Liver (tissue), 9 donors: ENCODE data around the gene PTPRN2. TPM values are rescaled to one million over a fixed set of nuclear protein-coding genes. Genes with fewer than 3 reads are reported as not detected.

Experiments used
- DNase-seq: peaks from one replicate; pipeline ENCODE4 v3.0.0-alpha.2; 2017; ENCODE audit warnings: low spot score
- H3K27ac ChIP-seq, 2 donors: one replicate each; pipeline ENCODE4 v1.7.0; 2013; ENCODE audit warnings: inconsistent platforms in 2 of 2, low read length in 2 of 2, control low read depth in 1 of 2, low read depth in 1 of 2, mild to moderate bottlenecking in 1 of 2
- H3K27me3 ChIP-seq, 4 donors: one replicate each; pipeline versions ENCODE4 v1.6.1 to v1.7.0; 2013; ENCODE audit warnings: low read length in 3 of 4, inconsistent platforms in 1 of 4, mild to moderate bottlenecking in 1 of 4, moderate library complexity in 1 of 4; ENCODE audit not compliant: control insufficient read depth in 4 of 4, insufficient read depth in 4 of 4
- H3K36me3 ChIP-seq, 4 donors: one replicate each; pipeline versions ENCODE4 v1.6.1 to v1.7.0; 2013; ENCODE audit warnings: low read length in 3 of 4, mild to moderate bottlenecking in 3 of 4, low read depth in 1 of 4, moderate library complexity in 1 of 4; ENCODE audit not compliant: control insufficient read depth in 4 of 4, insufficient read depth in 3 of 4
- H3K4me1 ChIP-seq, 4 donors: one replicate each; pipeline versions ENCODE4 v1.6.1 to v1.7.0; 2013; ENCODE audit warnings: low read length in 3 of 4, mild to moderate bottlenecking in 3 of 4, moderate library complexity in 1 of 4; ENCODE audit not compliant: control insufficient read depth in 4 of 4, insufficient read depth in 4 of 4
- H3K4me3 ChIP-seq, 3 donors: one replicate each; pipeline versions ENCODE4 v1.6.1 to v1.7.0; 2013; ENCODE audit warnings: low read length in 3 of 3, control low read depth in 1 of 3, low read depth in 1 of 3, mild to moderate bottlenecking in 1 of 3
- H3K9ac ChIP-seq, 2 donors: one replicate each; pipeline ENCODE4 v1.7.0; 2013; ENCODE audit warnings: low read length in 2 of 2, mild to moderate bottlenecking in 2 of 2, moderate library complexity in 2 of 2, control low read depth in 1 of 2, low read depth in 1 of 2
- H3K9me3 ChIP-seq, 4 donors: one replicate each; pipeline versions ENCODE4 v1.6.1 to v1.7.0; 2013; ENCODE audit warnings: low read length in 3 of 4; ENCODE audit not compliant: control insufficient read depth in 4 of 4
- EGR1 ChIP-seq, 2 donors: IDR thresholded peaks; 2 replicates each; pipeline ENCODE4 v1.6.1; 2016 to 2018; ENCODE audit warnings: antibody characterized with exemption in 2 of 2, low read depth in 2 of 2
- FOXA1 ChIP-seq: IDR thresholded peaks from 2 replicates; pipeline ENCODE4 v1.6.1; 2016; ENCODE audit warnings: antibody characterized with exemption
- FOXA2 ChIP-seq: IDR thresholded peaks from 2 replicates; pipeline ENCODE4 v1.6.1; 2016; ENCODE audit warnings: antibody characterized with exemption
- GABPA ChIP-seq, 2 donors: IDR thresholded peaks in 1 of 2; conservative IDR thresholded peaks in 1 of 2; 2 replicates each; pipeline ENCODE4 v1.6.1; 2016; ENCODE audit warnings: antibody characterized with exemption in 2 of 2, mild to moderate bottlenecking in 1 of 2, moderate library complexity in 1 of 2
- HNF4A ChIP-seq, 2 donors: conservative IDR thresholded peaks; 2 replicates each; pipeline ENCODE4 v1.6.1; 2016; ENCODE audit warnings: antibody characterized with exemption in 2 of 2, mild to moderate bottlenecking in 2 of 2
- HNF4G ChIP-seq: IDR thresholded peaks from 2 replicates; pipeline ENCODE4 v1.6.1; 2016; ENCODE audit warnings: antibody characterized with exemption
- JUND ChIP-seq, 2 donors: IDR thresholded peaks; 2 replicates each; pipeline ENCODE4 v1.6.1; 2016; ENCODE audit warnings: antibody characterized with exemption in 2 of 2
- NR2F2 ChIP-seq: IDR thresholded peaks from 2 replicates; pipeline ENCODE4 v1.6.1; 2016; ENCODE audit warnings: antibody characterized with exemption
- RAD21 ChIP-seq, 2 donors: IDR thresholded peaks; 2 replicates each; pipeline ENCODE4 v1.6.1; 2016; ENCODE audit warnings: antibody characterized with exemption in 2 of 2, mild to moderate bottlenecking in 2 of 2
- RXRA ChIP-seq, 2 donors: IDR thresholded peaks; 2 replicates each; pipeline ENCODE4 v1.6.1; 2017 to 2018; ENCODE audit warnings: antibody characterized with exemption in 2 of 2, mild to moderate bottlenecking in 1 of 2
- SP1 ChIP-seq: IDR thresholded peaks from 2 replicates; pipeline ENCODE4 v1.6.1; 2018; ENCODE audit warnings: antibody characterized with exemption, mild to moderate bottlenecking
- TAF1 ChIP-seq: conservative IDR thresholded peaks from 2 replicates; pipeline ENCODE4 v1.6.1; 2016; ENCODE audit warnings: antibody characterized with exemption, mild to moderate bottlenecking
- YY1 ChIP-seq: IDR thresholded peaks from 2 replicates; pipeline ENCODE4 v1.6.1; 2016; ENCODE audit warnings: antibody characterized with exemption, mild to moderate bottlenecking
- WGBS: extraction: QIAGEN DNeasy Blood & Tissue Kit; methylation state at CpG from one replicate; pipeline ENCODE4 v1.1.7; 2013; 5-methylcytosine and 5-hydroxymethylcytosine counted together
- polyA plus RNA-seq, 2 donors: library from polyadenylated mRNA; stranded (reverse) in 1 of 2; unstranded in 1 of 2; fragments of 200-250 nt in 1 of 2; fragments of >200 nt in 1 of 2; fragmentation: Nextera tagmentation in 1 of 2; extraction: Ambion mirVana in 1 of 2; gene quantifications; one replicate each; pipeline versions ENCODE4 v1.2.1 to v1.2.3, GENCODE V29; 2013 to 2015
- total RNA-seq, 2 donors: library from RNA; depleted of rRNA; stranded (reverse); fragments of >200 nt; gene quantifications; one replicate each; pipeline ENCODE4 v1.2.3, GENCODE V29; 2014
- TF ChIP-seq, protein P1 (sequence below): IDR thresholded peaks from 2 replicates; pipeline ENCODE4 v1.6.1; 2016; ENCODE audit warnings: antibody characterized with exemption, mild to moderate bottlenecking
- TF ChIP-seq, protein P2 (sequence below): fragments of 150-350 bp; IDR thresholded peaks from 2 replicates; pipeline ENCODE4 v1.5.1; 2017; ENCODE audit warnings: improper control_type of control experiment, low read depth, low read length; ENCODE audit not compliant: missing input control
- TF ChIP-seq, protein P3 (sequence below): IDR thresholded peaks from 2 replicates; pipeline ENCODE4 v1.6.1; 2016; ENCODE audit warnings: antibody characterized with exemption
- TF ChIP-seq, protein P4 (sequence below): IDR thresholded peaks from 2 replicates; pipeline ENCODE4 v1.6.1; 2016; ENCODE audit warnings: antibody characterized with exemption
- TF ChIP-seq, protein P5 (sequence below): IDR thresholded peaks from 2 replicates; pipeline ENCODE4 v1.6.1; 2016; ENCODE audit warnings: antibody characterized with exemption
- donor health status: healthy.
- donor health status: healthy.
- donor health status: healthy.
- donor health status: healthy.
- donor health status: healthy.

Gene PTPRN2
- total and polyA plus RNA-seq, 4 donors = 0.75 to 1.9 (median 1.1) TPM

DNA sequence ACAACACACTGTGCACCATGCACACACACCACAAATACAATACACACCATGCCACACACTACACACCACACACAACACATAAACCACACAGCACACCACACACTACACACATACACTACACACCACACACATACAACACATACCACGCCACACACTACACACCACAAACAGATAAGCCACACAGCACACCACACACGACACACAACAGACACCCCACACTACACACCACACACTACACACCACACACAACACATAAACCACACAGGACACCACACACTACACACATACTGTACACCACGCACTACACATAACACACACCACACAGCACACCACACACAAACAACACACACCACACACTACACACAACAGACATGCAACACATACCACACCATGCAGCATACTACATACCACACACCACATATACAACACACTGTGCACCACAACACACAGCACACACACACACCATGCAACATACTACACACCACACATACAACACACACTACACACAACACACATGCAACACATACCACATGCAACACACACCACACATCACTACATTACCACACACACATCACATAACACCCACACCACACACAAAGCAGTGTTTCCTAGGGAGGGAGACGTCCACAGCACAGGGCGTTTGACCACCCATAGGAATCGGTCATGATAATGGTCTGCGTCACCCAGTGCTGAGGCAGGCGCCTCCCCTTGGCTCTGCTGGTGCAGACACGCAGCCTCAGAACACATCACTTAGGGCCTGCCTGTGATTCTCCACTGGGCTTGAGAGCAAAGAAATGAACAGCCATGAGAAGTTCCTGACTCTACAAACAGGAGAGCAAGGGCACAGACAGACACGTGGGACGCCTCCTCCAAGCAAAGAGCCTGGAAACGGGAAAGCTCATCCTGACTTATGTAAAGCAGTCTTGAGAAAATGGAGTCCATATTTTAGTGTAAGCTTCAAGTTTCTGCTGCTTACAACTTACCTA is 458.3 kb downstream of the PTPRN2 start:
- DNase-seq = no peak
- no peaks in the 10 kb centered on the region for H3K9me3 ChIP-seq

More for the DNA sequence above, 458.3 kb downstream of the PTPRN2 start:
- H3K4me1 ChIP-seq = no peaks in the 10 kb centered on the region
- TF ChIP-seq, protein P1, sequence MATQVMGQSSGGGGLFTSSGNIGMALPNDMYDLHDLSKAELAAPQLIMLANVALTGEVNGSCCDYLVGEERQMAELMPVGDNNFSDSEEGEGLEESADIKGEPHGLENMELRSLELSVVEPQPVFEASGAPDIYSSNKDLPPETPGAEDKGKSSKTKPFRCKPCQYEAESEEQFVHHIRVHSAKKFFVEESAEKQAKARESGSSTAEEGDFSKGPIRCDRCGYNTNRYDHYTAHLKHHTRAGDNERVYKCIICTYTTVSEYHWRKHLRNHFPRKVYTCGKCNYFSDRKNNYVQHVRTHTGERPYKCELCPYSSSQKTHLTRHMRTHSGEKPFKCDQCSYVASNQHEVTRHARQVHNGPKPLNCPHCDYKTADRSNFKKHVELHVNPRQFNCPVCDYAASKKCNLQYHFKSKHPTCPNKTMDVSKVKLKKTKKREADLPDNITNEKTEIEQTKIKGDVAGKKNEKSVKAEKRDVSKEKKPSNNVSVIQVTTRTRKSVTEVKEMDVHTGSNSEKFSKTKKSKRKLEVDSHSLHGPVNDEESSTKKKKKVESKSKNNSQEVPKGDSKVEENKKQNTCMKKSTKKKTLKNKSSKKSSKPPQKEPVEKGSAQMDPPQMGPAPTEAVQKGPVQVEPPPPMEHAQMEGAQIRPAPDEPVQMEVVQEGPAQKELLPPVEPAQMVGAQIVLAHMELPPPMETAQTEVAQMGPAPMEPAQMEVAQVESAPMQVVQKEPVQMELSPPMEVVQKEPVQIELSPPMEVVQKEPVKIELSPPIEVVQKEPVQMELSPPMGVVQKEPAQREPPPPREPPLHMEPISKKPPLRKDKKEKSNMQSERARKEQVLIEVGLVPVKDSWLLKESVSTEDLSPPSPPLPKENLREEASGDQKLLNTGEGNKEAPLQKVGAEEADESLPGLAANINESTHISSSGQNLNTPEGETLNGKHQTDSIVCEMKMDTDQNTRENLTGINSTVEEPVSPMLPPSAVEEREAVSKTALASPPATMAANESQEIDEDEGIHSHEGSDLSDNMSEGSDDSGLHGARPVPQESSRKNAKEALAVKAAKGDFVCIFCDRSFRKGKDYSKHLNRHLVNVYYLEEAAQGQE = no peak
- TF ChIP-seq GABPA (IDR thresholded peaks at IDR 0.05 in 1 of 2, conservative IDR thresholded peaks at IDR 0.05 in 1 of 2) (no peak), HNF4A (conservative IDR thresholded peaks at IDR 0.05) (no peak), YY1 (no peak), FOXA2 (no peak), RXRA (IDR thresholded peaks at IDR 0.05) (no peak), EGR1 (IDR thresholded peaks at IDR 0.05; ENCODE audit: low read depth in 2 of 2) (no peak), NR2F2 (no peak), JUND (IDR thresholded peaks at IDR 0.05) (no peak), HNF4G (no peak), RAD21 (IDR thresholded peaks at IDR 0.05) (no peak), TAF1 (no peak), SP1 (no peak), FOXA1 (no peak)
- TF ChIP-seq, protein P2, sequence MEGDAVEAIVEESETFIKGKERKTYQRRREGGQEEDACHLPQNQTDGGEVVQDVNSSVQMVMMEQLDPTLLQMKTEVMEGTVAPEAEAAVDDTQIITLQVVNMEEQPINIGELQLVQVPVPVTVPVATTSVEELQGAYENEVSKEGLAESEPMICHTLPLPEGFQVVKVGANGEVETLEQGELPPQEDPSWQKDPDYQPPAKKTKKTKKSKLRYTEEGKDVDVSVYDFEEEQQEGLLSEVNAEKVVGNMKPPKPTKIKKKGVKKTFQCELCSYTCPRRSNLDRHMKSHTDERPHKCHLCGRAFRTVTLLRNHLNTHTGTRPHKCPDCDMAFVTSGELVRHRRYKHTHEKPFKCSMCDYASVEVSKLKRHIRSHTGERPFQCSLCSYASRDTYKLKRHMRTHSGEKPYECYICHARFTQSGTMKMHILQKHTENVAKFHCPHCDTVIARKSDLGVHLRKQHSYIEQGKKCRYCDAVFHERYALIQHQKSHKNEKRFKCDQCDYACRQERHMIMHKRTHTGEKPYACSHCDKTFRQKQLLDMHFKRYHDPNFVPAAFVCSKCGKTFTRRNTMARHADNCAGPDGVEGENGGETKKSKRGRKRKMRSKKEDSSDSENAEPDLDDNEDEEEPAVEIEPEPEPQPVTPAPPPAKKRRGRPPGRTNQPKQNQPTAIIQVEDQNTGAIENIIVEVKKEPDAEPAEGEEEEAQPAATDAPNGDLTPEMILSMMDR = no peak
- TF ChIP-seq, protein P3, sequence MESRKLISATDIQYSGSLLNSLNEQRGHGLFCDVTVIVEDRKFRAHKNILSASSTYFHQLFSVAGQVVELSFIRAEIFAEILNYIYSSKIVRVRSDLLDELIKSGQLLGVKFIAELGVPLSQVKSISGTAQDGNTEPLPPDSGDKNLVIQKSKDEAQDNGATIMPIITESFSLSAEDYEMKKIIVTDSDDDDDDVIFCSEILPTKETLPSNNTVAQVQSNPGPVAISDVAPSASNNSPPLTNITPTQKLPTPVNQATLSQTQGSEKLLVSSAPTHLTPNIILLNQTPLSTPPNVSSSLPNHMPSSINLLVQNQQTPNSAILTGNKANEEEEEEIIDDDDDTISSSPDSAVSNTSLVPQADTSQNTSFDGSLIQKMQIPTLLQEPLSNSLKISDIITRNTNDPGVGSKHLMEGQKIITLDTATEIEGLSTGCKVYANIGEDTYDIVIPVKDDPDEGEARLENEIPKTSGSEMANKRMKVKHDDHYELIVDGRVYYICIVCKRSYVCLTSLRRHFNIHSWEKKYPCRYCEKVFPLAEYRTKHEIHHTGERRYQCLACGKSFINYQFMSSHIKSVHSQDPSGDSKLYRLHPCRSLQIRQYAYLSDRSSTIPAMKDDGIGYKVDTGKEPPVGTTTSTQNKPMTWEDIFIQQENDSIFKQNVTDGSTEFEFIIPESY = no peak
- TF ChIP-seq, protein P4, sequence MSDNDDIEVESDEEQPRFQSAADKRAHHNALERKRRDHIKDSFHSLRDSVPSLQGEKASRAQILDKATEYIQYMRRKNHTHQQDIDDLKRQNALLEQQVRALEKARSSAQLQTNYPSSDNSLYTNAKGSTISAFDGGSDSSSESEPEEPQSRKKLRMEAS = no peak
- TF ChIP-seq, protein P5, sequence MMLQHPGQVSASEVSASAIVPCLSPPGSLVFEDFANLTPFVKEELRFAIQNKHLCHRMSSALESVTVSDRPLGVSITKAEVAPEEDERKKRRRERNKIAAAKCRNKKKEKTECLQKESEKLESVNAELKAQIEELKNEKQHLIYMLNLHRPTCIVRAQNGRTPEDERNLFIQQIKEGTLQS = no peak
- H3K36me3 ChIP-seq = no peaks in the 10 kb centered on the region
- 85% methylated on average over 12 of the region's 12 CpGs for WGBS
- H3K27me3 ChIP-seq = no peaks in the 10 kb centered on the region
- no peak overlapping the region for H3K9ac ChIP-seq
- no peak overlapping the region for H3K4me3 ChIP-seq
- H3K27ac ChIP-seq = no peak overlapping the region
